GM20431 (cell line): Measurements from ENCODE around the gene DMAC2L.
"Not testable (repeated sequence)": the region's sequence is repeated elsewhere in the genome, so short reads cannot be mapped to it uniquely, and the experiment has no call there.

Experiments
- in situ Hi-C: fragments of 300-500 bp; cut with MseI, MboI; formaldehyde crosslinking; loops from one replicate; pipeline ENCODE4 v1.15.0; 2020; ENCODE audit warnings: low sequenced_read_pairs; ENCODE audit not compliant: unreplicated experiment

The DMAC2L gene

DNA sequence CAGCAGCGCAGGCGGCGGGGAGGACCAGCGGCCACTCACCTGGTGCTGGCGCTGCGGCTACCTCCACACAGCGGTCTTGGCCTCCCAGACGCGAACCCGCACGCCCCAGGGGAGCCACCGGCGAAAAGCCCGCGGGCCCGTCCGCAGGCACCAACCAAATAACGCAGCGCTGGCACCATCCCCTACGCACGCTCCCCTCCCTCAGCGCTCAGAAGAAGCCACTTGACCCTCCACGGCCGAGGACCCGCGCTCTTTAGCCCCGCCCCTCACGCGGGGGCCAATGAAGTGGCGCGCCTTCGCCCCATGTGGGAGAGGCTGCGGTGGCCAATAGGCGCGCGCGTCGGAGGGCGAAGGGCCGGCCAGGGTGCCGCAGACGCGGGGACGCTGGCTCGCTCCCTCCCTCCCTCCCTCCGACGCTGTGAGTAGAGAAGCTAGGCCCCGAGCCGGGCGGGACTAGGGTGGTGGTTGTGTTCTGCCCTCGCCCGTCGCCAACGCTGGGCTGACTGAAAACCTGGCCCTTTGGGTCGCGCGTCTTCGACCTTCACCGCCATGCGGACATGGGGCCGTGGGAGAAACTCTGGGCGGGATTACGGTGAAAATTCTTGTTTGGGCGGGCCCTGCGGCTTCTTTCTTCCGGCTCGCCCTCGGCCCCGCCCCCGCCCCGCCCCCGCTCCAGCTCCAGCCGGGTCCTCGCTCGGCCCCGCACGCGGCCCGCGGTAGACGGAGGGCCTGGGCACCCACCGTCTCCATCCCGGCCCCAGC is at the start of gene DMAC2L, which contains the start of gene L2HGDH:
Gene DMAC2L, plus strand, starts transcription at position 353 of the 762 bp plus-strand sequence. CDS start 9,164 bp downstream, outside the sequence.
Gene L2HGDH, minus strand, starts transcription at position 258 of the 762 bp plus-strand sequence. Its CDS starts 79 bp downstream, at position 179.
- in situ Hi-C loops = no loop called here

GRCh38 chr14:50262865-50263264 is 49.3 kb upstream of the DMAC2L start:
- in situ Hi-C loops = no loop called here

- in situ Hi-C loops = no loop called here
Measured at GRCh38 chr14:50263321-50263720, 48.8 kb upstream of the DMAC2L start.

- in situ Hi-C loops = no loop called here
Measured at GRCh38 chr14:50265029-50265428, 47.1 kb upstream of the DMAC2L start.

DNA sequence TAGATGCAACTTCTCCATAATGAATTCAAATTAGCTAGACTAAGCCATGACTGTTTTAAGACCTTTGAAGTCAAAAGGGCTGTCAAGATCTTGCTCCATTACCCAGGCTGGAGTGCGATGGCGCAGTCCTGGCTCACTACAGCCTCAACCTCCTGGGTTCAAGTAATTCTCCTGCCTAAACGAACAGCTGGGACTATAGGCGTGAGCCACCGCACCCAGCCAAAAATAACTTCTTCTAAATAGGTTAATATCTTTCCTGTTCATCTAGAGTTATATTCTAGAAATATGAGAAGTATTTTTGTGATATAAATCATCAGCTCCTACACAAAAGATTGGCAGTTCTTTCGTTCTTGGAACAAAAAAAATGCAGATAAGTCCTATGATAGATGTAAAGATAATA is 41.2 kb upstream of the DMAC2L start:
- in situ Hi-C loops = no loop called here

DNA sequence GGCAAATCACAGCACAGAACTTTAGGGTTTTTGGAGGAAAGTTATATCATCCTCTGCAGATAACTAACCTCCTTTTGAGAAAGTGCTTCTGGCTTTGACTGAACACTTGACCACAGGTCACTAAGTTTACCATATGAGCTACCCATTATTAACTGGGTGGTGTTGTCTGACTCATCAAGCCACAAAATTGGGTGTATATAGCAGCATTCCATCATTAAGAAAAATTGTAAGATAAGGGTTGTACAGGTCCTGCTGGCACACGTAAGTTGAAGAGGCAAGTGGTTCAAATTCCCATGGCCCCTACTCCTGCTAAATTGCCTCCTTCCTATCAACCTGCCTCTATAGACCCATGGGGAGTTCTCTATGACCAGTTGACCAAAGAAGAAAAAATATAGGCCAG is 39.6 kb upstream of the DMAC2L start:
- in situ Hi-C loops = no loop called here

DNA sequence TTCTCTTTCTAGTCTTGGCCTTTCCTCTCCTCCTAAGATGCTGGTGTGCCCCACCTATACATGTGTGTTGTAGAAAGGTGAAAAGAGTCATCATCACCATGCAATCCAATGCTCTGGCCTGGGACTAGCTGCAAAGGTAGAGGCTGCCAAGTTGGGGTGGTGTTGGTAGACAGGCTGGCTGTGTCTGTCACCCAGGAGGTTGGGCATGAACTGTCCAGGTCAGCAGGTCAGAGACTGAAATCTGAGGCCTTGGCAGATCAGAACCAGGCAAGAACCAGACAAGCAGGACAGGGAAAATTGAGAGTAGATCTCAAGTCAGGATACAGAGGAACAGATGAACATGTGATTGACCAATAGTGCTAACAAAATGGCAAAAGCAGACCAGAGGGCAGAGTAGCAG is 26.3 kb upstream of the DMAC2L start:
- in situ Hi-C loops = no loop called here

GRCh38 chr14:50288146-50288545 is 24.0 kb upstream of the DMAC2L start:
- in situ Hi-C loops = no loop called here

DNA sequence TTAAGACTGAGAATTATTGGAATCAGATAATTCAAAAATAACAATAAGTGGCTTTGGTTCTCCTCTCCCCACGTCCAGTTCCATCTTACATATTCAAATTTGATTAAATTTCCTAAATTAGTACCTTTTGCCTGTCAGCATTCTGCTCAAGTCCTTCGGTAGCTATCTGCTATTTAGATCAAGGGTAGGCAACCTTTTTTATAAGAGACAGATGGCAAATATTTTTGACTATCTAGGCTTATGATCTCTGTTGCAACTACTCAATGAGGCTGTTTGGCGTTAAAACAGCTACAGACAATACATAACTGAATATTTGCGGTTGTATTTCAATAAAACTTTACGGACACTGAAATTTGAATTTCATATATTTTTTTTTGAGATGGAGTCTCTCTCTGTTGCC is 21.8 kb upstream of the DMAC2L start:
- in situ Hi-C loops = no loop called here

DNA sequence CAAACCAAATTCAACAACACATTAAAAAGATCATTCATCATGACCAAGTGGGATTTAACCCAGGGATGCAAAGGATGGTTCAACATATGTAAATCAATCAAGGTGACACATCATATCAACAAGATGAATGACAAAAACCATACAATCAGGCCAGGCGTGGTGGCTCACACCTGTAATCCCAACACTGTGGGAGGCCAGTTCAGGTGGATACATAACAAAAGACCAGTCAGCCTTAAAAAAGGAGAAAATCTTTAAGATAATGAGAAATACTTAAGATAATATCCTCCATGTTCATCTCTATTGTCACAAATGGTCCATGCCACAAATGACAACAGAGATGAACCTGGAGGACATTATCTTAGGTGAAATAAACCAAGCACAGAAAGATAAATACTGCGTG is 12.5 kb upstream of the DMAC2L start:
- in situ Hi-C loops = no loop called here

GRCh38 chr14:50301914-50302313 is 10.2 kb upstream of the DMAC2L start:
- in situ Hi-C loops = no loop called here

- in situ Hi-C loops = no loop called here
Measured at GRCh38 chr14:50303744-50304471, 8.2 kb upstream of the DMAC2L start.

DNA sequence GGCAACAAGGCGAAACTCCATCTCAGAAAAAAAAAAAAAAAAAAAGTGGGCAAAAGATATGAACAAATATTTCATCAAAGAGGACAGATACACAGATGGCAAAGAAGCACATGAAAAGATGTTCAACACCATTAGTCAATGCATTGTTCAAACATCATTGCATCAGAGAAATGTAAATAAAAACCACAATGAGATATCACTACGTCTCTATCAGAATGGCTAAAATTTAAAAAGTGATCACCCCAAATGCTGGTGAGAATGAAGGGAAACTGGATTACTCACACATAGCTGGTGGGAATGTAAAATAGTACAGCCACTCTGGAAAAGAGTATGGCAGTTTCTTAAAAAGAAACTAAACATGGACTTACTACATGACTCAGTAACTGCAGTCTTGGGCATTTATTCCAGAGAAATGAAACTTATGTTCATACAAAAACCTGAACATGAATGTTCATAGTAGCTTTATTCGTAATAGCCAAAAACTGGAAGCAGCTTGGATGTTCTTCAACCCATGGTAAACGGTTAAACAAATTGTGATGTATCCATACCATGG is 3.7 kb upstream of the DMAC2L start:
- in situ Hi-C loops = no loop called here

DNA sequence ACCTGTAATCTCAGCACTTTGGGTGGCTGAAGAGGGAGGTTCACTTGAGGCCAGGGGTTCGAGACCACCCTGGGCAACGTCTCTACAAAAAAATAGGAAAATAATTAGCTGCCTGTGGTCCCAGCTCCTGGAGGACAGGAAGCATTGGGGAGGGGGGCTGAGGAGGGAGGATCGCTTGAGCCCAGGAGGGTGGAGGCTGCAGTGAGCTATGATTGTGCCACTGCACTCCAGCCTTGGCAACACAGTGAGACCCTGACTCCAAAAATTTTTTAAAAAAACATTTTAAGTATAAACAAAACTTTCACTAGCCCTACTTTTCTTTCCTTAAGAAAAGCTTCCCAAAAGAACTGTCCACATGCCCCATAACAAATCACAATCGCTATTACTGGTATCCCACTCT is 1.7 kb upstream of the DMAC2L start:
- in situ Hi-C loops = no loop called here

DNA sequence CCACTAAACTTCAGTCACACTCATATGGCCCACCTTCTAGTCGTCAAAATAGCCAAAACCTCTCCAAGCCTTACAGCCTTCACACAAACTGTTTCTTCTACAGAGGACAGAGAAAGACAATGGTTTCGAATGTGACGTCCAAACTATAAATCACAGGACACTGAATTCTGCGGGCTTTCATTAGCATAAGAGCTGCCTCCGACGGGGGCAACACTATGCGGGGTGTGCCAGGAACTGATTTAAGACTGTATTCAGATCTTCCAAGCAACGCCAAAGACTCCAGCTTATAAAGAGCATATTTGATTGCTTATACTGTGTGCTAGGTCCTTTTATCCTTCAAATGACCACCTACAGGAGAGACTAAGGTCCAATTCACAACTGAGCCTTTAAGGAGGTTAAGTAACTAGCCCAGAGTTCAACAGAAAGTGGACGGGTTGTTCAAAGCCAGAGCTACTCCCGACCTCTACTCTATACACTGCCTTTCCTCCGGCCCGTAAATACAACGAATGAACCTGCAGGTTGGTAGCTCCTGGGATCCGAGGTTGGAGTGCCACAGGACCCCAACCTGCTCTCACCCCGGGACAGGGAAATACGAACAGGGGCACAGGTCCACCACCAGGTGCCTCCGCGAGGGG is 670 bp upstream of the DMAC2L start:
- in situ Hi-C loops = no loop called here

GRCh38 chr14:50312734-50313054 is 570 bp downstream of the DMAC2L start:
- in situ Hi-C loops = no loop called here

GRCh38 chr14:50314098-50314497 is 2.0 kb downstream of the DMAC2L start:
- in situ Hi-C loops = not testable (repeated sequence)

DNA sequence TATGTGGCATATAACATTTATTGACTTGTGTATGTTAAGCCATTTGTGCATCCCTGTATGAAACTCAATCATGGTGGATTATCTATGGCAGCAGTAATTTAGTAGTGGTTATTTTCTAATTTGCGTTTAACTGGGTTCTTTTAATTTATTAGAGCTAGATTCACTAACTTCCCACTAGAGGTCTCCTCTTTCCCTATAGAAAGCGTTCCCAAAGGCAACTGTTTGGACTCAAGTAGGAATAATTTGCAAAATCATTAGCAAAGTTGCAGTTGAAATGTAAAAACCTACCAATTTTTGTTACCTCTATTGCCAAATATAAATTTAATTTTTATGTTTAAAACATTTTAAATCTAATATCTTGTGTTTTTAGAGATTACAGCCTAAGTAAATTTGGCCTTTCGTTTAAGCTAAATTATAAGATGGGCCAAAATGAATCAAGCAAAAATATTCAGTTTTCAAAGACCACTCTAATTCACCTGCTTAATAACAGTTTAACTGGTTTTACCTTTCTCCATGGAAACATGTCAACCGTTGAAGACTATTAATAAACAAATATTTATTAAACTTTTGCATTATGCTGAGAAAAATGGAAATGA is 6.0 kb downstream of the DMAC2L start:
- in situ Hi-C loops = no loop called here

DNA sequence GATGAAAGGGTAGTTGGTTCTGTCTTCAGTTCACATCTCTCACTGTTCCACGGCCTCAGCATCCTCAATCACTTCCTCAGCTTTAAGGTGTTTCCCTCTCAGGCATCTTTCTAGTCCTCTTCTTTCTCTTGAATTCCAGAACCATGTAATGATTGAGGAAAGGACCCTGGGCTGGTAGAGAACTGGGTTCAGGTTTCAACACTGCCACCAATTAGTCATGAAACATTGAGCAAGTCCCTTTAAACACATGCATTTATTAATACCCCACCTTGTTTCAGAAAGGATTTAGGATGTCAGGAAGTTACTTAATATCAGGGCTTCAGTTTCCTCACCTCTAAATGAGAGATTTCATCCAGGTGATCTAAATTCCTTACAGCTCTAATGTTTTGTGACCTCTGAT is 7.2 kb downstream of the DMAC2L start:
- in situ Hi-C loops = no loop called here

DNA sequence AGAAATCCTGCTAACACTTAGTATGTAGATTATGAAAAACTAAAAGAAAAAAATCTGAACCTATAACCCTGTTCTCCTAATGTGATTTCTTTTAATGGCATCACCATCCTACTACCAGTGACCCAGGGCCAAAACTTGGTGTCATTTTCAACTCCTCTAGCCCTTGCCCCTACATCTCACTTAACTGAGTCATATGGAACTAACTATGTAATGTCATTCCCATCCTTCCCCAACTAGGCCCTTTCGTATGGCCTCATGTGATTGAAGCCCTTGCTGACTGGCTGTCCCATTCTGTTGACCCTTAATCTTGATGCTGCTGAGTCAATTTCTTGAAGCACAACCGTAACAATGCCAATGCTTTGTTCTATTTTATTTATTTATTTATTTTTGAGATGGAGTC is 7.6 kb downstream of the DMAC2L start:
- in situ Hi-C loops = no loop called here
